Left ventricle myocardium inferior (tissue), 1 donor: ENCODE measurements around the gene STAT5A. TPM values are rescaled to one million over a fixed set of nuclear protein-coding genes. Genes with fewer than 3 reads are reported as not detected.
"Not testable (repeated sequence)": the region's sequence is repeated elsewhere in the genome, so short reads cannot be mapped to it uniquely, and the experiment has no call there.

Source experiments
- DNase-seq: peaks from one replicate; pipeline ENCODE4 v3.0.0-alpha.2; 2020
- H3K27ac ChIP-seq: fragments of 200-600 bp; replicated peaks from 2 replicates; pipeline ENCODE4 v1.8.0; 2021
- H3K27me3 ChIP-seq: fragments of 200-600 bp; 2 replicates; pipeline ENCODE4 v1.8.0; 2021; ENCODE audit warnings: low read depth
- H3K36me3 ChIP-seq: fragments of 200-600 bp; 2 replicates; pipeline ENCODE4 v1.8.0; 2021
- H3K4me1 ChIP-seq: fragments of 200-600 bp; 2 replicates; pipeline ENCODE4 v1.8.0; 2021
- H3K4me3 ChIP-seq: fragments of 200-600 bp; 2 replicates; pipeline ENCODE4 v1.8.0; 2021; ENCODE audit warnings: mild to moderate bottlenecking, moderate library complexity
- H3K9me3 ChIP-seq: fragments of 200-600 bp; replicated peaks from 2 replicates; pipeline ENCODE4 v1.8.0; 2021
- CTCF ChIP-seq: fragments of 200-600 bp; IDR thresholded peaks from 2 replicates; pipeline ENCODE4 v1.8.0; 2021; ENCODE audit warnings: antibody characterized with exemption, mild to moderate bottlenecking, borderline replicate concordance
- intact Hi-C: fragments of 100-400 bp; cut with micrococcal nuclease; formaldehyde crosslinking; loops from one replicate; pipeline ENCODE4 v1.11.0; 2022
- total RNA-seq: library from RNA; stranded (reverse); fragmentation: NEBNext Ultra II Directional; extraction: Animal tissue kit (Norgen Biotek cat#: 25700); gene quantifications from one replicate; pipeline ENCODE4 v1.2.1, GENCODE V29; 2021
- donor health status: DM: no; HTN: yes; CAD: no; lungs with severe emphysema.

STAT5A gene
- total RNA-seq, 1 donor from 2014 or later: 16.7 TPM

DNA sequence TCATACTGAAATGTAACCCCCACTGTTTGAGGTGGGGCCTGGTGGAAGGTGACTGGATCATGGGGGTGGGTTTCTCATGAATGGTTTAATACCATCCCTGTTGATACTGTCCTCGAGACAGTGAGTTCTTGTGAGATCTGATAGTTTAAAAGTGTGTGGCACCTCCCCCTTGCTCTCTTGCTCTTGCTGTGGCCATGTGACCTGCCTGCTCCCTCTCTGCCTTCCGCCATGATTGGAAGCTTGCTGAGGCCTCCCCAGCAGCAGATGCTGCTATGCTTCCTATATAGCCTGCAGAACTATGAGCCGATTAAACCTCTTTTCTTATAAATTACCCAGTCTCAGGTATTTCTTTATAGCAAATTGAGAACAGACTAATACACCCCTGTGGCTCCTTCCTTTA is 59.3 kb downstream of the STAT5A start:
- intact Hi-C loops: no loop called here
- H3K4me1 ChIP-seq: peaks cover 60% of the 10 kb centered on the region
- no peak overlapping the region for H3K4me3 ChIP-seq
- H3K9me3 ChIP-seq: no peaks in the 10 kb centered on the region
- H3K27me3 ChIP-seq: no peaks in the 10 kb centered on the region
- no peak for TF ChIP-seq CTCF
- H3K27ac ChIP-seq: peak overlapping the region; percentile 45
- no peak for DNase-seq
- peaks cover 41% of the 10 kb centered on the region for H3K36me3 ChIP-seq

DNA sequence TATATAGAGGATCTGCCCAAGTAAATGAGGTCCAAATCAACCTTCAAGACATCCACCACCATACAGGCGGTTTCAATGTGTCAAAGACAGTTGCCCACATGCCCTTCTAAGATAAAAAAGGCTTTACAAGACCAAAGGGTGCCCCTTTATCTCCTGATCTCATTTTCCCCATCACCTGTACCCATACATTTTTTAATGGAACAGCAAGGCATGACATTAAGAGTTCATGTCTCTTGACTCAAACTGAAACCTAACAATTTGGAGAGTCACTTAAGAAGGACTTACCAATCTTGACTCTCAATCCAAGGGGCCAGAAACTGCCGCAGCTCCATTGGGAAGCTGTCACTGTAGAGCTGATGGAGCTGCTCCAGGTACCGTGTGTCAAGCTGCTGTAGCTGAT is 59.8 kb downstream of the STAT5A start:
- peaks cover 36% of the 10 kb centered on the region for H3K36me3 ChIP-seq
- TF ChIP-seq CTCF: no peak
- peak overlapping the region; percentile 45 for H3K27ac ChIP-seq
- DNase-seq: no peak
- intact Hi-C loops: no loop called here
- no peaks in the 10 kb centered on the region for H3K27me3 ChIP-seq
- H3K4me3 ChIP-seq: no peak overlapping the region
- no peaks in the 10 kb centered on the region for H3K9me3 ChIP-seq
- H3K4me1 ChIP-seq: peaks cover 63% of the 10 kb centered on the region

GRCh38 chr17:42354956-42355843 is 66.9 kb downstream of the STAT5A start:
- no peak for TF ChIP-seq CTCF
- Histone ChIP-seq H3K36me3 (no peaks in the 10 kb centered on the region), H3K4me3 (no peak overlapping the region), H3K9me3 (no peaks in the 10 kb centered on the region), H3K27me3 (no peaks in the 10 kb centered on the region), H3K4me1 (peaks cover 85% of the 10 kb centered on the region), H3K27ac (peak overlapping the region; percentile 20)
- intact Hi-C loops: no loop called here
- no peak for DNase-seq

DNA sequence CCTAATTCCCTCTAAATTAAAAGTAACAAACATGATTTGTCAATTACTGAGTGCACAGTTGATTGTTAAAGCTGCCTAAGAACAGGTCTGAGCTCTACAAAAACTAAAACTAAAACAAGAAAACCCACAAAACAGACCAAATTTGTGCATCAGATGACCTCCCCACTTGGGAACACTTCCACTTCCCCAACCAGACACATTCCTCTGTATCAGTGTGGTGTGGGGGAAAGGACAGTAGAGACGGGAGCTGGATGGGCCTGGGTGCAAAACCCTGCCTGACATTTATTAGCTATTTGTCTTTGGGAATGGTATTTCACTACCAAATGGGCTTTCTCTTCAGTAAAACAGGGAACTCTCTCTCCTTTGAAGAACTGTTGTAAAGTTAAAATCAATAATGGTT is 70.1 kb downstream of the STAT5A start:
- Histone ChIP-seq H3K9me3 (no peaks in the 10 kb centered on the region), H3K27me3 (no peaks in the 10 kb centered on the region), H3K4me1 (peaks cover 98% of the 10 kb centered on the region), H3K36me3 (no peaks in the 10 kb centered on the region), H3K27ac (no peak overlapping the region), H3K4me3 (no peak overlapping the region)
- no peak for TF ChIP-seq CTCF
- intact Hi-C loops: no loop called here
- no peak for DNase-seq

GRCh38 chr17:42359133-42359532 is 70.8 kb downstream of the STAT5A start:
- Histone ChIP-seq H3K27me3 (no peaks in the 10 kb centered on the region), H3K9me3 (no peaks in the 10 kb centered on the region), H3K36me3 (no peaks in the 10 kb centered on the region), H3K27ac (no peak overlapping the region), H3K4me1 (peaks cover 98% of the 10 kb centered on the region), H3K4me3 (no peak overlapping the region)
- TF ChIP-seq CTCF: no peak
- intact Hi-C loops: no loop called here
- no peak for DNase-seq

DNA sequence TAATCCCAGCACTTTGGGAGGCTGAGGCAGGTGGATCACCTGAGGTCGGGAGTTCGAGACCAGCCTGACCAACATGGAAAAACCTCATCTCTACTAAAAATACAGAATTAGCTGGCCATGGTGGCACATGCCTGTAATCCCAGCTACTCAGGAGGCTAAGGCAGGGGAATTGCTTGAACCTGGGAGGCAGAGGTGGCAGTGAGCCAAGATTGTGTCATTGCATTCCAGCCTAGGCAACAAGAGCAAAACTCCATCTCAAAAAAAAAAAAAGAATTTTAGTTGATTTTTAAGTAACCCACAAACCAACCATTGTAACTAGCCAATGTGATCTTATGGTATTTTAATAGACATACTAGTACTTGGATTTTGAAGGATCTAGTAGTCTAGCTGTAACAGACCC is 72.1 kb downstream of the STAT5A start:
- H3K9me3 ChIP-seq, H3K36me3 ChIP-seq, H3K27me3 ChIP-seq, H3K4me3 ChIP-seq, intact Hi-C loops: not testable (repeated sequence)
- Histone ChIP-seq H3K4me1 (peaks cover 98% of the 10 kb centered on the region), H3K27ac (peak overlapping the region; percentile 75)
- peak; percentile 33 for DNase-seq
